HL-60 (cell line): Measurements from ENCODE around the gene PROSER2.

ENCODE experiments used
- CTCF ChIP-seq: IDR thresholded peaks from one replicate; pipeline ENCODE4 v1.5.1; 2011; ENCODE audit warnings: low read length, control low read depth, inconsistent platforms; ENCODE audit not compliant: insufficient read depth
- POLR2AphosphoS5 ChIP-seq: IDR thresholded peaks from 2 replicates; pipeline ENCODE4 v1.6.1; 2012; ENCODE audit warnings: low read depth

- TF ChIP-seq CTCF (no peak), POLR2AphosphoS5 (no peak)
Observed at GRCh38 chr10:11874568-11875493, 51.7 kb downstream of the PROSER2 start.
